GM12878 (cell line): Measurements from ENCODE around the gene TMPRSS9. TPM values are rescaled to one million over a fixed set of nuclear protein-coding genes. Genes with fewer than 3 reads are reported as not detected.

ENCODE experiments used
- ATF3 ChIP-seq: IDR thresholded peaks from 2 replicates; pipeline ENCODE4 v1.6.1; 2011; ENCODE audit warnings: low read depth, mild to moderate bottlenecking, low read length, moderate library complexity, borderline replicate concordance; ENCODE audit errors: extremely low read depth
- CEBPB ChIP-seq, 2 experiments: fragments of 150-350 bp in 1 of 2; IDR thresholded peaks; 2 replicates each; pipeline ENCODE4 v1.6.1; 2012 to 2014; ENCODE audit warnings: low read depth in 2 of 2, low read length in 2 of 2, borderline replicate concordance in 1 of 2, inconsistent platforms in 1 of 2
- ETV6 ChIP-seq, 2 experiments: fragments of 450-650 bp in 1 of 2; IDR thresholded peaks in 1 of 2; conservative IDR thresholded peaks in 1 of 2; 2 replicates each; pipeline ENCODE4 v1.6.1; 2014; ENCODE audit warnings: antibody characterized with exemption in 1 of 2, borderline replicate concordance in 1 of 2, low read depth in 1 of 2, mild to moderate bottlenecking in 1 of 2, moderate library complexity in 1 of 2
- RUNX3 ChIP-seq: IDR thresholded peaks from 2 replicates; pipeline ENCODE4 v1.6.1; 2012; ENCODE audit warnings: low read length, inconsistent platforms
- SIX5 ChIP-seq: IDR thresholded peaks from 2 replicates; pipeline ENCODE4 v1.6.1; 2011; ENCODE audit warnings: mild to moderate bottlenecking, low read depth, low read length, moderate library complexity; ENCODE audit not compliant: severe bottlenecking
- TBL1XR1 ChIP-seq: IDR thresholded peaks from 2 replicates; pipeline ENCODE4 v1.6.1; 2012; ENCODE audit warnings: low read depth, low read length, improper control_type of control experiment
- ZBED1 ChIP-seq: IDR thresholded peaks from 2 replicates; pipeline ENCODE4 v1.6.1; 2016; ENCODE audit warnings: borderline replicate concordance
- polyA plus RNA-seq, 11 experiments: library from polyadenylated mRNA; depleted of rRNA in 4 of 11; unstranded in 6 of 11; stranded (reverse) in 5 of 11; fragments of >200 nt; fragmentation: Nextera tagmentation in 4 of 11; fragmentation: Illumina TruSeq in 1 of 11; extraction: Ambion mirVana in 4 of 11; extraction: Trizol in 1 of 11; gene quantifications; 1 replicate in 1 of 11; 2 replicates in 10 of 11; pipeline versions ENCODE4 v1.2.1 to v1.2.3, GENCODE V29; 2011 to 2016; ENCODE audit warnings: inconsistent platforms in 2 of 11, missing spikeins in 2 of 11, low read depth in 1 of 11
- total RNA-seq, 4 experiments: library from RNA; depleted of rRNA in 3 of 4; stranded (reverse); fragments of >200 nt in 3 of 4; fragmentation: Illumina TruSeq in 1 of 4; extraction: Trizol in 1 of 4; gene quantifications; 2 replicates each; pipeline versions ENCODE4 v1.2.1 to v1.2.3, GENCODE V29; 2013 to 2021
- TF ChIP-seq, protein P1 (sequence below): fragments of 450-650 bp; formaldehyde crosslinking; IDR thresholded peaks from 2 replicates; pipeline ENCODE4 v1.4.0; 2020; ENCODE audit warnings: mild to moderate bottlenecking, moderate library complexity
- TF ChIP-seq, protein P2 (sequence below): IDR thresholded peaks from 2 replicates; pipeline ENCODE4 v1.6.1; 2011; ENCODE audit warnings: low read depth, low read length, improper control_type of control experiment, borderline replicate concordance

The TMPRSS9 gene
- total and polyA plus RNA-seq, 10 of the 15 experiments (the other 5 are each of a cell fraction or from before 2014, with no cell fraction given) = 0.24 TPM; not detected in 9

GRCh38 chr19:2317300-2317699, 42.8 kb upstream of the TMPRSS9 start (continued):
- TF ChIP-seq CEBPB (IDR thresholded peaks at IDR 0.05; ENCODE audit: borderline replicate concordance in 1 of 2, low read depth in 2 of 2, low read length in 2 of 2) (no peak), ZBED1 (no peak), TBL1XR1 (no peak), ETV6 (conservative IDR thresholded peaks at IDR 0.05 in 1 of 2, IDR thresholded peaks at IDR 0.05 in 1 of 2; ENCODE audit: borderline replicate concordance in 1 of 2, low read depth in 1 of 2) (no peak), SIX5 (no peak), RUNX3 (no peak), ATF3 (no peak)
- TF ChIP-seq, protein P1, sequence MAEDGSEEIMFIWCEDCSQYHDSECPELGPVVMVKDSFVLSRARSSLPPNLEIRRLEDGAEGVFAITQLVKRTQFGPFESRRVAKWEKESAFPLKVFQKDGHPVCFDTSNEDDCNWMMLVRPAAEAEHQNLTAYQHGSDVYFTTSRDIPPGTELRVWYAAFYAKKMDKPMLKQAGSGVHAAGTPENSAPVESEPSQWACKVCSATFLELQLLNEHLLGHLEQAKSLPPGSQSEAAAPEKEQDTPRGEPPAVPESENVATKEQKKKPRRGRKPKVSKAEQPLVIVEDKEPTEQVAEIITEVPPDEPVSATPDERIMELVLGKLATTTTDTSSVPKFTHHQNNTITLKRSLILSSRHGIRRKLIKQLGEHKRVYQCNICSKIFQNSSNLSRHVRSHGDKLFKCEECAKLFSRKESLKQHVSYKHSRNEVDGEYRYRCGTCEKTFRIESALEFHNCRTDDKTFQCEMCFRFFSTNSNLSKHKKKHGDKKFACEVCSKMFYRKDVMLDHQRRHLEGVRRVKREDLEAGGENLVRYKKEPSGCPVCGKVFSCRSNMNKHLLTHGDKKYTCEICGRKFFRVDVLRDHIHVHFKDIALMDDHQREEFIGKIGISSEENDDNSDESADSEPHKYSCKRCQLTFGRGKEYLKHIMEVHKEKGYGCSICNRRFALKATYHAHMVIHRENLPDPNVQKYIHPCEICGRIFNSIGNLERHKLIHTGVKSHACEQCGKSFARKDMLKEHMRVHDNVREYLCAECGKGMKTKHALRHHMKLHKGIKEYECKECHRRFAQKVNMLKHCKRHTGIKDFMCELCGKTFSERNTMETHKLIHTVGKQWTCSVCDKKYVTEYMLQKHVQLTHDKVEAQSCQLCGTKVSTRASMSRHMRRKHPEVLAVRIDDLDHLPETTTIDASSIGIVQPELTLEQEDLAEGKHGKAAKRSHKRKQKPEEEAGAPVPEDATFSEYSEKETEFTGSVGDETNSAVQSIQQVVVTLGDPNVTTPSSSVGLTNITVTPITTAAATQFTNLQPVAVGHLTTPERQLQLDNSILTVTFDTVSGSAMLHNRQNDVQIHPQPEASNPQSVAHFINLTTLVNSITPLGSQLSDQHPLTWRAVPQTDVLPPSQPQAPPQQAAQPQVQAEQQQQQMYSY = no peak
- TF ChIP-seq, protein P2, sequence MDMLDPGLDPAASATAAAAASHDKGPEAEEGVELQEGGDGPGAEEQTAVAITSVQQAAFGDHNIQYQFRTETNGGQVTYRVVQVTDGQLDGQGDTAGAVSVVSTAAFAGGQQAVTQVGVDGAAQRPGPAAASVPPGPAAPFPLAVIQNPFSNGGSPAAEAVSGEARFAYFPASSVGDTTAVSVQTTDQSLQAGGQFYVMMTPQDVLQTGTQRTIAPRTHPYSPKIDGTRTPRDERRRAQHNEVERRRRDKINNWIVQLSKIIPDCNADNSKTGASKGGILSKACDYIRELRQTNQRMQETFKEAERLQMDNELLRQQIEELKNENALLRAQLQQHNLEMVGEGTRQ = no peak
